GM12801 (cell line): Measurements from ENCODE around the gene DRD5.

Source experiments
- TF ChIP-seq, protein P1 (sequence below): IDR thresholded peaks from one replicate; pipeline ENCODE4 v1.5.1; 2011; ENCODE audit warnings: control low read depth; ENCODE audit not compliant: insufficient read length; ENCODE audit errors: extremely low read depth

The DRD5 gene

GRCh38 chr4:9833421-9833820 lies 52.0 kb downstream of the DRD5 start:
- TF ChIP-seq, protein P1, sequence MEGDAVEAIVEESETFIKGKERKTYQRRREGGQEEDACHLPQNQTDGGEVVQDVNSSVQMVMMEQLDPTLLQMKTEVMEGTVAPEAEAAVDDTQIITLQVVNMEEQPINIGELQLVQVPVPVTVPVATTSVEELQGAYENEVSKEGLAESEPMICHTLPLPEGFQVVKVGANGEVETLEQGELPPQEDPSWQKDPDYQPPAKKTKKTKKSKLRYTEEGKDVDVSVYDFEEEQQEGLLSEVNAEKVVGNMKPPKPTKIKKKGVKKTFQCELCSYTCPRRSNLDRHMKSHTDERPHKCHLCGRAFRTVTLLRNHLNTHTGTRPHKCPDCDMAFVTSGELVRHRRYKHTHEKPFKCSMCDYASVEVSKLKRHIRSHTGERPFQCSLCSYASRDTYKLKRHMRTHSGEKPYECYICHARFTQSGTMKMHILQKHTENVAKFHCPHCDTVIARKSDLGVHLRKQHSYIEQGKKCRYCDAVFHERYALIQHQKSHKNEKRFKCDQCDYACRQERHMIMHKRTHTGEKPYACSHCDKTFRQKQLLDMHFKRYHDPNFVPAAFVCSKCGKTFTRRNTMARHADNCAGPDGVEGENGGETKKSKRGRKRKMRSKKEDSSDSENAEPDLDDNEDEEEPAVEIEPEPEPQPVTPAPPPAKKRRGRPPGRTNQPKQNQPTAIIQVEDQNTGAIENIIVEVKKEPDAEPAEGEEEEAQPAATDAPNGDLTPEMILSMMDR: no peak
